Posterior vena cava (tissue), 2 donors: ENCODE data around the gene ALDH1A2. TPM values are rescaled to one million over a fixed set of nuclear protein-coding genes. Genes with fewer than 3 reads are reported as not detected.

Experiments
- DNase-seq: peaks from one replicate; pipeline ENCODE4 v3.0.0-alpha.2; 2020; ENCODE audit warnings: low spot score
- intact Hi-C, 2 donors: fragments of 100-400 bp; cut with DNase I; formaldehyde crosslinking; loops; one replicate each; pipeline versions ENCODE4 v1.14.1 to v1.14.2; 2022 to 2023
- total RNA-seq, 2 donors: library from RNA; stranded (reverse); fragmentation: NEBNext Ultra II Directional; extraction: Animal tissue kit (Norgen Biotek cat#: 25700); gene quantifications; one replicate each; pipeline ENCODE4 v1.2.1, GENCODE V29; 2021
- donor health status: DM: yes; HTN: yes; CAD: no.
- donor health status: DM: yes; HTN: yes; CAD: no.

The ALDH1A2 gene
- total RNA-seq, 2 donors from 2014 or later: 4.7 to 8.1 TPM

DNA sequence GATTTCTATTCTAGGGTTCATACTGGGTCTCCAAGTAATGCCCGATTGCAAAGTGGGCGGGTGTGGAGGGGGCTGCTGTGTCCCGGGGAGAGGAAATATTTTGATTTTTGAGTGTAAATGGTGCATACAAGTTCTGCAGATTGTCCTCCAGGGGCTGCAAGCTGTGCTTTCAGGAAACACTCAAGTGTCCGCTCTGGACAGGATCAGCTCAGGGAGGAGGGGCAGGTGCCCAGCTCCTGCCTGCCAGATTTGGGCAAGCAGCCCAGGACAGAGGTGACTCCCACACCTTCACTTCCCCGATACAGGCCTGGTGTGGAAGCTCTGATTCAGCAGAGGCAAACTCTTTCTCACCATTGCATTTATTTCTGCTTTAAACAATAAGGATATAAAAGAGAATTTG lies 142.7 kb downstream of the ALDH1A2 start:
- intact Hi-C loops: no loop called here
- no peak for DNase-seq

GRCh38 chr15:57921371-57921770 lies 144.1 kb downstream of the ALDH1A2 start:
- intact Hi-C loops: no loop called here
- DNase-seq: no peak

- intact Hi-C loops: no loop called here
- DNase-seq: no peak
These were observed 144.6 kb downstream of the ALDH1A2 start for GRCh38 chr15:57920911-57921310.

DNA sequence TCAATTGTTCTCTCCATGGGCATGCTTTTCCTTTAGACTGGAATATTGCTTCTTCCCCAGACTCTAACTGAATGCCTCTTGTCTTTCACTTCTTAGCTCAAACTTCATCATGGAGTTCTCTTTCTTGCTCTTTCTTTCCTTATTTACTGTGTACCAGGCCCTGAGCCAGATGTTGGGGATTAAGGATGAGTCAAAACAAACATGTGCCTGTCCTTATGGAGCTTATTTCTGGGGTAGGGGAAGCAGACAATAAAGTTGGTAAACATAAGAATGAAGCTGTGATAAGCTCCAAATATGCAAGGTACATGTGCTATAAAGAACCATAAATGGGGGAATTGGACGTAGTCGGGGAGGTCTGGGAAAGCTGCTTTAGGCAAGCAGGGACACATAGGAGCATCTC lies 145.8 kb downstream of the ALDH1A2 start:
- intact Hi-C loops: no loop called here
- DNase-seq: no peak

DNA sequence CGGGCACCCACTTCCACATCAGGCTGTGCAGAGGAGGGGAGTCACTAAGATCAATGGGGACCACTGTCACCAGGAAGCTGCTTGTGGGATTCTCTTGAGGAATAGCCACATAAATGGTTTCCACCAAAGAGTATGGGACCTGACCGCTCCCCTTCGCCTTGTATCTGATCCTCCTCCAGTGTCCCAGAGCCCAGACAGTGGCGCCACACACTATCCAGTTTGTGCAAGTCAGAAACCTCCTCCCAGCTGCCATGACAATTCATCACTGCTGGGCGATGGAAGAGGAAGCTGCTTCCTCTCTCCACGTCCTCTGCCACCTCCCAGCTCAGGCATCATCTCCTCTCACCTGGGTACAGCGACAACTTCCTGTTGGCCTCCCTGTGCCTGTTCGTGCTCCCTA lies 147.5 kb downstream of the ALDH1A2 start:
- no peak for DNase-seq
- intact Hi-C loops: no loop called here

DNA sequence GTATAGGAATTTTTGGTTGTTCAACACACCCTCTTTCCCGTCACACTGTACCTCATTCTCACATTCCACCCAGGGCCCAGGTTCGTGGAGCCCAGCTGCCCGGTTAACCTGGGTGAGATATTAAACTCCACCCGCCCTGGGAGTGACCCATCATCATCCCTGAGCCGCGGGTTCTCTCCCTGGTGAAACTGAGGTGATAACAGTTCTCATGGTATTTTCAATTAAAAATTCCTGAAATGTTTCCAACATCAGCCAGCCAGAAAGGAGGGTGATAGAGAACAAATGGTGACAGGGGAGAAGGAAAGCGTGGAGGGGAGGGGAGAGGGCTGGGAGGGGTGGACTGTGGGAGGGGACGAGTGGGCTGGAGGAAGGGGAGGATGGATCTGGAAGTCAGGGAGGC lies 148.8 kb downstream of the ALDH1A2 start:
- no peak for DNase-seq

GRCh38 chr15:57915827-57916531 lies 149.5 kb downstream of the ALDH1A2 start:
- DNase-seq: no peak
- intact Hi-C loops: no loop called here

More for the DNA sequence above, 148.8 kb downstream of the ALDH1A2 start:
- intact Hi-C loops: no loop called here

- intact Hi-C loops: no loop called here
- no peak for DNase-seq
These were observed 151.0 kb downstream of the ALDH1A2 start for GRCh38 chr15:57914350-57915055.

DNA sequence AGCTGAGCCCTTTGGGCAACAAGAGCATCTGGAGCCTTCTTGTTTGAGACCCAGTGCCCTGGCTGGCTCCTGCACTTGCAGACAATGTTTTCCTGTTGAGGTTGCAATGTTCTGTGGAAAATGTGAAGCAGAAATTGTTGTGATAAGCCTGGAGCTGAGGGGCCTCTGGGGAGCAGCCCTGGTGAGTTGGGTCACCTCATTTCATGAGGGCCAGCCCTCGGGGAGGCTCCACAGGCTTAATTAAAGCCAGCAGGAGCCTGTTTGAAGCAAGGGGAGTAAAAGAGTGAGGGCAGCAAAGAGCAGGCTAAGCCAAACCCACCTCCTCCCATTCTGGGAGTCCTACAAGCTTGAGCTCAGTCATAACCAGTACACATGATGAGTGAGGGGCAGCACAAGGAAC lies 154.3 kb downstream of the ALDH1A2 start:
- intact Hi-C loops: no loop called here
- no peak for DNase-seq

- DNase-seq: no peak
- intact Hi-C loops: no loop called here
These were observed 154.8 kb downstream of the ALDH1A2 start for GRCh38 chr15:57910672-57911071.

DNA sequence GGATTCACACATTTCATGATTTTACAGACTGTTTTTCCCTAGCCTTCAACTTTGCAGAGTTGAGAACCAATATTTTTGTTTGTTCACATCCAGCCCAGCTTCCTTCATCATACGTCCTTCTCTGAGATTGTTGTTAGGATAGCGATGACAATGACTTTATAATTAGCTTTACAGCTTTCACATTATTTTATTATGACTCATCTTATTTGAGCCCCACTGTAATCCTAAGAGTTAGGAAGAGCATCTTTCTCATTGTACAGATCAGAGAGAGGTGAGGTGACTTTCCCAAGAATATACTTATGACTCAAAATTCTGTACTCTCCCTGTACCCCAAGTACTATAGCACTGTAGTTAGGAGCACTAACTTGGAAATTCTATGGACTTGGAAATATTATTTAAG lies 156.1 kb downstream of the ALDH1A2 start:
- intact Hi-C loops: no loop called here
- DNase-seq: no peak

GRCh38 chr15:57903626-57904025 lies 161.9 kb downstream of the ALDH1A2 start:
- no peak for DNase-seq
- intact Hi-C loops: no loop called here

Other genes with a start within 250 kb of the ALDH1A2 start
- gene AQP9, start 72.7 kb upstream of the ALDH1A2 start, total RNA-seq: 1 to 10 TPM; 4.0 to 6.6 TPM